GM23248 (cell line): ENCODE measurements around the gene CAVIN2. TPM values are rescaled to one million over a fixed set of nuclear protein-coding genes. Genes with fewer than 3 reads are reported as not detected.
A peak's percentile ranks its signal among the peaks of the same experiment; 100 is the strongest.

ENCODE experiments used
- DNase-seq: peaks from one replicate; pipeline ENCODE4 v3.0.0-alpha.2; 2015
- H2AFZ ChIP-seq: fragments of 200-600 bp; sonication (generic); 2 replicates; pipeline ENCODE4 v1.6.1; 2016; ENCODE audit warnings: antibody characterized with exemption
- H3F3A ChIP-seq: fragments of 200-600 bp; sonication (generic); 2 replicates; pipeline ENCODE4 v1.6.1; 2016; ENCODE audit warnings: mild to moderate bottlenecking, antibody characterized with exemption, mixed run types; ENCODE audit not compliant: insufficient read depth
- H3K27ac ChIP-seq: fragments of 200-600 bp; sonication (generic); 2 replicates; pipeline ENCODE4 v1.5.1; 2016; ENCODE audit warnings: mild to moderate bottlenecking
- H3K27me3 ChIP-seq: fragments of 200-600 bp; sonication (generic); replicated peaks from 2 replicates; pipeline ENCODE4 v1.6.1; 2016; ENCODE audit warnings: mild to moderate bottlenecking; ENCODE audit not compliant: insufficient read depth
- H3K36me3 ChIP-seq: fragments of 200-600 bp; sonication (generic); 2 replicates; pipeline ENCODE4 v1.6.1; 2016; ENCODE audit warnings: low read depth, mild to moderate bottlenecking
- H3K4me1 ChIP-seq: fragments of 200-600 bp; sonication (generic); 2 replicates; pipeline ENCODE4 v1.6.1; 2016; ENCODE audit warnings: mild to moderate bottlenecking; ENCODE audit not compliant: insufficient read depth
- H3K4me2 ChIP-seq: fragments of 200-600 bp; sonication (generic); one replicate; pipeline ENCODE4 v1.6.1; 2016; ENCODE audit warnings: mild to moderate bottlenecking; ENCODE audit not compliant: unreplicated experiment
- H3K4me3 ChIP-seq: fragments of 200-600 bp; sonication (generic); 2 replicates; pipeline ENCODE4 v1.5.1; 2016; ENCODE audit warnings: mild to moderate bottlenecking
- H3K79me2 ChIP-seq: fragments of 200-600 bp; sonication (generic); 2 replicates; pipeline ENCODE4 v1.6.1; 2016; ENCODE audit warnings: mild to moderate bottlenecking; ENCODE audit not compliant: insufficient read depth
- H3K9ac ChIP-seq: fragments of 200-600 bp; sonication (generic); 2 replicates; pipeline ENCODE4 v1.6.1; 2016; ENCODE audit warnings: mild to moderate bottlenecking
- H3K9me2 ChIP-seq: fragments of 200-600 bp; sonication (generic); 2 replicates; pipeline ENCODE4 v1.6.1; 2016; ENCODE audit warnings: mixed run types, mild to moderate bottlenecking, moderate library complexity; ENCODE audit not compliant: insufficient read depth
- H3K9me3 ChIP-seq: fragments of 200-600 bp; sonication (generic); one replicate; pipeline ENCODE4 v1.6.1; 2017; ENCODE audit warnings: low read depth
- H4K20me1 ChIP-seq: fragments of 200-600 bp; sonication (generic); 2 replicates; pipeline ENCODE4 v1.6.0; 2016; ENCODE audit not compliant: insufficient read depth
- EZH2 ChIP-seq: fragments of 200-600 bp; sonication (generic); IDR thresholded peaks from 2 replicates; pipeline ENCODE4 v1.6.1; 2018; ENCODE audit warnings: antibody characterized with exemption, mild to moderate bottlenecking; ENCODE audit not compliant: insufficient read depth, poor library complexity, severe bottlenecking
- EZH2phosphoT487 ChIP-seq: fragments of 200-600 bp; sonication (generic); IDR thresholded peaks from 2 replicates; pipeline ENCODE4 v1.6.1; 2018; ENCODE audit warnings: antibody characterized with exemption, moderate library complexity, mild to moderate bottlenecking, low read depth; ENCODE audit not compliant: insufficient read depth
- WGBS, 2 experiments: methylation state at CpG; one replicate each; pipeline ENCODE4 v1.1.6; 2015 to 2017; ENCODE audit warnings: low lambda C conversion rate in 2 of 2, low coverage in 1 of 2; ENCODE audit errors: missing lambda C conversion rate in 2 of 2; 5-methylcytosine and 5-hydroxymethylcytosine counted together
- in situ Hi-C: fragments of 300-500 bp; cut with MboI; formaldehyde crosslinking; loops from 2 replicates; pipeline ENCODE4 v1.15.0; 2020
- polyA plus RNA-seq: library from polyadenylated mRNA; unstranded; fragments of >200 nt; fragmentation: Nextera tagmentation; extraction: Ambion mirVana; gene quantifications from 2 replicates; pipeline ENCODE4 v1.2.1, GENCODE V29; 2016
- total RNA-seq: library from RNA; depleted of rRNA; stranded (reverse); fragments of >200 nt; shearing (Covaris generic); gene quantifications from 2 replicates; pipeline ENCODE4 v1.2.3, GENCODE V29; 2014

The CAVIN2 gene
- total and polyA plus RNA-seq, 2 experiments from 2014 or later = 3.1 to 5.2 TPM

- Histone ChIP-seq H3K9ac (no peak overlapping the region), H4K20me1 (no peaks in the 10 kb centered on the region), H3K27me3 (no peaks in the 10 kb centered on the region), H2AFZ (no peak overlapping the region), H3K4me3 (no peak overlapping the region), H3K4me1 (peaks cover 50% of the 10 kb centered on the region), H3F3A (peaks cover 32% of the 10 kb centered on the region), H3K27ac (no peak overlapping the region), H3K4me2 (no peak overlapping the region), H3K36me3 (no peaks in the 10 kb centered on the region), H3K9me2 (no peaks in the 10 kb centered on the region), H3K9me3 (no peaks in the 10 kb centered on the region), H3K79me2 (no peaks in the 10 kb centered on the region)
- 98% methylated on average over 2 of the region's 2 CpGs for WGBS, 2 experiments
- in situ Hi-C loops = no loop called here
- no peak for TF ChIP-seq EZH2phosphoT487
- TF ChIP-seq EZH2 = no peak
- DNase-seq = no peak
These were observed 17.1 kb upstream of the CAVIN2 start for GRCh38 chr2:191863988-191864387.

DNA sequence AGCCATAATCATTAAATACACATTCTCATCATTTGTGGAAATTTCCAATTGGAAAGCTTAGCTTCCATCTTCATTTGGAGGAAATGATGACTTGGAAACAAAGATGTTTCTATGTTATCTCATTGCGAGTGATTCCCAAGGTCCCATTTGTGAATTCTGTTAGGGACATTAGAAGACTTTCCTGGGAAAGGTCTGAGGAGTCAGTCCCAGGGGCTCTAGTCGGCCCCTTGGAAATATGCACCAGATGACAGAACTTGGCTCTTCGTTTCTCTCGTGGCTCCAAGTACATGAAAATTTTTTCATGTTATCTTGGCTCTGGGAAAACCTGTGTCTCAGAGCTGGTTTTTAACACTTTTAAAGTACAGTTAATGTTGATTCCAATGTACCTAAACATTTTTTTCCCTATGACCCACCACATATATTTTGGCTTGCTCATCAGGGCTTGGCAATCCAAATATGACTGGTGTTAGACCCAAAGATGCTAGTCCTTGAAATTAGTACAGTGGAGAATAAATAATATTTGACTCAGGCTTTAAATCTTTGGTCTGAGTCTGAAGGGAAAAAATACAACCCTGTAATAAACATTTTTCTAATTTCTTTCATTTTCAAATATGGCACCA lies 15.4 kb upstream of the CAVIN2 start:
- Histone ChIP-seq H3K36me3 (no peaks in the 10 kb centered on the region), H4K20me1 (no peaks in the 10 kb centered on the region), H3K4me1 (peaks cover 52% of the 10 kb centered on the region), H3K79me2 (no peaks in the 10 kb centered on the region), H3K9me2 (no peaks in the 10 kb centered on the region), H3F3A (peaks cover 28% of the 10 kb centered on the region), H3K27ac (peak overlapping the region; percentile 6; the same call in 1 of the 2 replicates), H3K4me2 (peak overlapping the region; percentile 33), H2AFZ (peak overlapping the region; percentile 11; the same call in 1 of the 2 replicates), H3K27me3 (no peaks in the 10 kb centered on the region), H3K9ac (no peak overlapping the region), H3K4me3 (no peak overlapping the region), H3K9me3 (no peaks in the 10 kb centered on the region)
- peak; percentile 46 for DNase-seq
- TF ChIP-seq EZH2phosphoT487 = no peak
- no peak for TF ChIP-seq EZH2
- WGBS, 2 experiments = 36 to 39% methylated on average over 4 of the region's 4 CpGs
- in situ Hi-C loops = no loop called here

DNA sequence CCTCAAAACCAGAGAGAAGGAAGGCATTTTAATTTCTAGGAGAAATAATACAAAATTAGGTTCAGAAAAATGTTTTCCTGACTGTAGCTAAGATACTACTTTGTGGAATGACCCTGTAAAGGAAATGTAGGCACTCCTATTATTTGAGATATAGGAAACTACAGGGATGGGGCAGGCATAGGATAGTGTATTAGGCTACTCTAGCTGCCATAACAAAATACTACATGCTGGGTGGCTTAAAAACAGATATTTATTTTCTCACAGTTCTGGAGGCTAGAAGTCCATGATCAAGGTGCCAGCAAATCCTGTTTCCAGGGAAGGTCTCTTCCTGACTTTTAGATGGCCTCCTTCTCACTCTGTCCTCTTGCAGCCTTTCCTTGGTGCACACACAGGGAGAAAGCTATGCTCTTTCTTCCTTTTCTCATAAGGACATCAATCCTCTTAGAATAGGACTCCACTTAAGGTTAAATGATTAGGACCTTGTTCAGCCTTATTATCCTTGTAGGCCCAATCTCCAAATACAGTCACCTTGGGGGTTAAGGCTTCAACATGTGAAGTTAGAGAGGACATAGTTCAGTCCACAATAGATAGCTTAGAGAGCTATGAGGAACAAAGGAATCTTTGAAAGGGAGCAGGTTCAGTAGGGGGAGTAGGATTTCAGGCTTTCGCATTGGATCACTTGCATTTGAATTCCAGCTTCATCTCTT lies 14.0 kb upstream of the CAVIN2 start:
- no peaks in the 10 kb centered on the region for H3K9me3 ChIP-seq
- H3K27me3 ChIP-seq = no peaks in the 10 kb centered on the region
- no peak for DNase-seq
- H3K27ac ChIP-seq = no peak overlapping the region
- peaks cover 44% of the 10 kb centered on the region for H3K4me1 ChIP-seq
- WGBS, 2 experiments = 97 to 100% methylated on average over 1 of the region's 1 CpG
- in situ Hi-C loops = no loop called here
- no peaks in the 10 kb centered on the region for H3K36me3 ChIP-seq
- H3K4me2 ChIP-seq = no peak overlapping the region
- no peak for TF ChIP-seq EZH2phosphoT487
- no peak for TF ChIP-seq EZH2
- H3K9ac ChIP-seq = no peak overlapping the region
- no peaks in the 10 kb centered on the region for H3K79me2 ChIP-seq
- H3F3A ChIP-seq = peaks cover 15% of the 10 kb centered on the region
- no peaks in the 10 kb centered on the region for H4K20me1 ChIP-seq
- no peaks in the 10 kb centered on the region for H3K9me2 ChIP-seq
- H3K4me3 ChIP-seq = no peak overlapping the region
- H2AFZ ChIP-seq = no peak overlapping the region

- no peak for DNase-seq
- no peaks in the 10 kb centered on the region for H3K79me2 ChIP-seq
- no peak overlapping the region for H3K9ac ChIP-seq
- H3K9me2 ChIP-seq = no peaks in the 10 kb centered on the region
- in situ Hi-C loops = no loop called here
- H3K9me3 ChIP-seq = no peaks in the 10 kb centered on the region
- H3F3A ChIP-seq = peaks cover 6% of the 10 kb centered on the region; the same call in 1 of the 2 replicates
- WGBS, 2 experiments = 94 to 96% methylated on average over 1 of the region's 1 CpG
- H3K27ac ChIP-seq = no peak overlapping the region
- H3K4me1 ChIP-seq = peaks cover 38% of the 10 kb centered on the region
- no peaks in the 10 kb centered on the region for H3K27me3 ChIP-seq
- no peaks in the 10 kb centered on the region for H3K36me3 ChIP-seq
- H3K4me3 ChIP-seq = no peak overlapping the region
- no peaks in the 10 kb centered on the region for H4K20me1 ChIP-seq
- no peak overlapping the region for H3K4me2 ChIP-seq
- no peak overlapping the region for H2AFZ ChIP-seq
- TF ChIP-seq EZH2phosphoT487 (no peak), EZH2 (no peak)
These were observed 12.8 kb upstream of the CAVIN2 start for GRCh38 chr2:191859681-191860080.
